ENCODE data around the gene HDAC1. TPM values are rescaled to one million over a fixed set of nuclear protein-coding genes. Genes with fewer than 3 reads are reported as not detected.

HDAC1 gene
- total and polyA plus RNA-seq, 2 of the 8 experiments (the other 6 are each of a cell fraction or from before 2014, with no cell fraction given), result 111 to 125 TPM

- DNase-seq (ENCODE audit: low read depth in 1 of 2, low spot score in 2 of 2) (peak in 1 of 2 experiments; percentile 94), FAIRE-seq (no peak)
- peaks cover 2 to 20% (median 12%) of the 10 kb centered on the region in 4 experiments for H3K27me3 ChIP-seq (replicated peaks in 1 of 4; ENCODE audit: control insufficient read depth in 3 of 4, extremely low read depth in 1 of 4, insufficient read depth in 3 of 4, low read length in 3 of 4)
- H3K9ac ChIP-seq (replicated peaks in 1 of 4; ENCODE audit: extremely low read depth in 1 of 4, low read depth in 3 of 4, low read length in 3 of 4), result peak overlapping the region in 2 of 4 experiments; percentile 54 to 75; a peak in 4 of 7 replicates
- H2AK5ac ChIP-seq (ENCODE audit: low read depth, low read length), result no peak overlapping the region
- H3K56ac ChIP-seq (replicated peaks; ENCODE audit: insufficient read length, low read depth, low read length), result peak overlapping the region; percentile 53
- no peaks in the 10 kb centered on the region for H4K20me1 ChIP-seq (replicated peaks in 1 of 2; ENCODE audit: control insufficient read depth in 1 of 2, insufficient read depth in 2 of 2, low read length in 2 of 2)
- WGBS, 2 experiments (ENCODE audit: extremely low coverage in 1 of 2, insufficient coverage in 1 of 2, insufficient read length in 1 of 2, insufficient replicate concordance in 2 of 2, low coverage in 1 of 2, low lambda C conversion rate in 2 of 2, missing lambda C conversion rate in 1 of 2), result 26% methylated on average over 15 of the region's 28 CpGs; no CpG with 5 or more reads in 1 of the 2 experiments
- H2BK120ac ChIP-seq (replicated peaks; ENCODE audit: low read depth, low read length), result no peak overlapping the region
- no peak overlapping the region for H3K27ac ChIP-seq (ENCODE audit: low read depth, low read length)
- H3K4ac ChIP-seq (replicated peaks; ENCODE audit: insufficient read length, low read depth, low read length), result no peak overlapping the region
- ChIA-PET CTCF (ENCODE audit: partially characterized antibody) (interaction anchor here (0.6 to 2.6 kb wide), 7 partner anchors 9 to 1358 kb away, joined by 3 to 14 read pairs (median 4); partner anchors contain the start of gene MARCKSL1), POLR2A (ENCODE audit: partially characterized antibody) (interaction anchor here (1.1 to 17.1 kb wide), 11 partner anchors 9 to 150 kb away, joined by 3 to 321 read pairs (median 4); partner anchors contain the start of genes BSDC1, CCDC28B, FAM167B and FAM229A)
- H3K79me2 ChIP-seq (ENCODE audit: control insufficient read depth in 1 of 2, insufficient read depth in 2 of 2, low read length in 2 of 2), result no peaks in the 10 kb centered on the region
- peak overlapping the region; percentile 87 for H4K5ac ChIP-seq (ENCODE audit: insufficient read length, low read depth, low read length)
- peak overlapping the region; percentile 87 for H2BK5ac ChIP-seq (ENCODE audit: low read depth, low read length)
- H3K14ac ChIP-seq (ENCODE audit: insufficient read length), result no peak overlapping the region
- peak overlapping the region; percentile 93 for H4K91ac ChIP-seq (replicated peaks; ENCODE audit: insufficient read length, low read length)
- H2BK20ac ChIP-seq (ENCODE audit: low read length), result no peak overlapping the region
- peak overlapping the region; percentile 65; the same call in 1 of the 2 replicates for H4K8ac ChIP-seq (ENCODE audit: extremely low read depth, insufficient read depth, low read length)
- H3K9me3 ChIP-seq (ENCODE audit: insufficient read depth in 2 of 2, low read depth in 1 of 2, low read length in 1 of 2), result peaks cover 6 to 12% of the 10 kb centered on the region in 2 experiments
- H3K4me2 ChIP-seq (ENCODE audit: insufficient read depth in 1 of 2, low read depth in 2 of 2, low read length in 2 of 2), result peak overlapping the region; percentile 67 to 73
- H3K36me3 ChIP-seq (ENCODE audit: control insufficient read depth in 2 of 4, insufficient read depth in 4 of 4, low read length in 3 of 4), result no peaks in the 10 kb centered on the region
- H2AFZ ChIP-seq (ENCODE audit: low read length), result peak overlapping the region; percentile 81; the same call in 1 of the 2 replicates
- no peak overlapping the region for H3K23ac ChIP-seq (ENCODE audit: insufficient read length)
- no peak overlapping the region for H2BK12ac ChIP-seq (ENCODE audit: low read depth, low read length)
- peak overlapping the region; percentile 46 to 84 (median 60) for H3K4me3 ChIP-seq (ENCODE audit: extremely low read depth in 1 of 4, insufficient read depth in 2 of 4, low read depth in 3 of 4, low read length in 4 of 4)
- no peak overlapping the region for H2BK15ac ChIP-seq (ENCODE audit: low read length)
- H3K4me1 ChIP-seq (replicated peaks in 1 of 4; ENCODE audit: control insufficient read depth in 3 of 4, insufficient read depth in 4 of 4, low read length in 3 of 4), result peaks cover 0 to 9% (median 3%) of the 10 kb centered on the region in 4 experiments; a peak in 5 of 7 replicates
- H3K18ac ChIP-seq (ENCODE audit: extremely low read depth, low read length), result peak overlapping the region; percentile 78; the same call in 1 of the 2 replicates
- peaks cover 6% of the 10 kb centered on the region; the same call in 1 of the 2 replicates for H3K23me2 ChIP-seq (ENCODE audit: low read depth, low read length)
- no peaks in the 10 kb centered on the region for H3K79me1 ChIP-seq (ENCODE audit: low read depth, low read length)
- TF ChIP-seq SAP30 (IDR thresholded peaks at IDR 0.05; ENCODE audit: insufficient read depth, insufficient replicate concordance, low read length) (no peak), BRCA1 (IDR thresholded peaks at IDR 0.05; ENCODE audit: low read depth, low read length) (no peak), KDM5A (IDR thresholded peaks at IDR 0.05; ENCODE audit: low read length) (no peak), POLR2AphosphoS5 (IDR thresholded peaks at IDR 0.05; ENCODE audit: low read depth, low read length) (no peak), GTF2F1 (IDR thresholded peaks at IDR 0.05; ENCODE audit: borderline replicate concordance, low read depth, low read length) (no peak), CBX8 (IDR thresholded peaks at IDR 0.05; ENCODE audit: borderline replicate concordance, low read depth, low read length) (no peak), CHD1 (IDR thresholded peaks at IDR 0.05; ENCODE audit: low read depth, low read length) (no peak), TAF7 (optimal IDR thresholded peaks at IDR 0.05; ENCODE audit: borderline replicate concordance, low read depth, low read length) (no peak), CTCF (IDR thresholded peaks at IDR 0.05; ENCODE audit: control extremely low read depth in 1 of 3, insufficient read depth in 1 of 3, low read depth in 1 of 3, low read length in 3 of 3) (peak; percentile 39 to 55 (median 44))
Measured at GRCh38 chr1:32350785-32351398, 59.0 kb downstream of the HDAC1 start.
